ENCODE data around the gene GNAQ.

GNAQ gene

DNA sequence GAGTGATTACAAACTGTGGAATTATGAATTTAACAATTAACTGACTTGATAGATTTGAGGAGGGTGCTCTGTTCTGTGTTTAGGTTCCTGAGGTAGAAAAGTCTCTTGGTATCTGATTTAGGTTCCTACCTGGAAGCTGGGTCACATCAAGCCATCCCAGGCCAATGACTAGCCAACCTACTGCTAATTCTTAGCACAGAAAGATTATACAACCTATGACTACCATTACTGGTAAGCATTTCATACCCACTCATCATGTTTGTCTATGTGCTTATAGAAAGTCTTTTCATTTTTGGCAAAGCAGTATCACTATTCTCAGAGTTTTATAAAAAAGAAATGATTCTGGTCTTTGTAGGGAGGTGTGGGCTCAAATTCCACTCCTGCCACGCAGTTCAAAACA lies 49.7 kb downstream of the GNAQ start:
- TF ChIP-seq GATA3 (IDR thresholded peaks at IDR 0.05; ENCODE audit: low read depth, low read length) (no peak), GATA2 (IDR thresholded peaks at IDR 0.05; ENCODE audit: low read depth, low read length) (no peak)

DNA sequence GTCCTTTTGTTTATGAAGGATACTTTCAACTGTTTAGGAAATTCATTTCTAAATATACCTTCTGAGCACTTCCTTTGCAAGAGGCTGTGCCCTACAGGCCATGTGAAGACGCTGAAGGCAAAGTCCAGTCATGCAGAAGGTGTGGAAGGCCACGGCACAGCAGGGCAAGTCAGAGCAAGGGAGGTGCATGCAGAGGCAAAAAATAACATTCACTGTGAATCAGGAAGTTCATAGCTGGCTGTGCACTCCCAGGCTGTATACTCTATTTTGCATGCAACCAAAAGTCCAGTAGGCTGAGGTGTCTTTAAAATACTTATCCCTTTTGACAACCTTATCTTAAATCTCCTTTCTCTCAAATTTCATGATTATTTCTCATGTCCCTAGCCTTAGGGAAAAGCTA lies 50.3 kb downstream of the GNAQ start:
- TF ChIP-seq GATA2 (IDR thresholded peaks at IDR 0.05; ENCODE audit: low read depth, low read length) (no peak), GATA3 (IDR thresholded peaks at IDR 0.05; ENCODE audit: low read depth, low read length) (no peak)

DNA sequence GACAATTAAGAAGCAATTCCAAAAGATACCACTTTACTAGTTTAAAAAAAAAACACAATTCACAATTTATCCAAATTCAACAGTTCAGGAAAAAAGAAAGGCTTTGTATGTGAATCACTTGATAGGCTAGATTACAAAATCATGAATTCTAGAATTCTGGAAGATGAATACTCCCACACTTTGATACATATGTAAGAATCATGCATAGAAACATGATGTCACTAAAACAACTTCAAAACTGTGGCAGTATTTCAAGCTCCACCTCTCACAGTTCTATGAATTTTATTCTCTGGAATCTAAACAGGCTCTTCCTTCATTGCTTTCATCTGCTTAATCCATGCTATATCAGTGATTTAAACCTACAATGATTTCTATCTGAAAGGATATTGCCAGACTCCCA lies 51.0 kb downstream of the GNAQ start:
- no peak for TF ChIP-seq GATA3 (IDR thresholded peaks at IDR 0.05; ENCODE audit: low read depth, low read length)
- TF ChIP-seq GATA2 (IDR thresholded peaks at IDR 0.05; ENCODE audit: low read depth, low read length) = no peak

DNA sequence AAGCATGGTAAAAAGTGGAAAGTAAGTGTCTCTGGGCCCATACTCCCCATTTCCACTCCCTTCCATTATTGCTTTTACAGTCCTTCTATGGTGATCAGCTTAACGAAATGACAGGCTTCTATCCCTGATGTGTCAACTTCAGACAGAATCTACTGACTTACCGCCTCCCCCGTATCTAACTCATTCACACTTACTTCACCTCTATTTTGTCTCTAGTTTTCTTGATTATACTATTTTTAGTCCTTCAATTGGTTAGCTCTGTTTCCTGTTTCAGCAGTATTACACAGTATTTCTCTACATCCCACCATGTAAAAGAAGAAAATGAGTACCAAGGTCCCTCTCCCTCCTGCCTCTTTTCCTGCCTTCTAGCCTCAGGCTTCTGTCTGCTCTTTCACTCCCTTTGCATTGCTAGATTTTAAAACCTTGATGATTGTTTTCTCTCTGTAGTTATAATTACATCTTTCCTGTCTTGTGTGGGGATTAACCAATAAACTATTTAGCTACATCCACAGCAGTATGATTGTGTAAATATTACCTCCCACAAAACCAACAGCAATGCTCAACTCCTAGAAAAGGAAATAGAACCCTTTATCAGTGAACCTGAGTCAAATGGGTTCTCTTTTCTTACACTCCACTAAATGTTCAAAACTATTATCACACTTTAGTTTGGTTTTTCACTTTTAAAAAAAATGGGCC lies 53.4 kb downstream of the GNAQ start:
- no peak for TF ChIP-seq GATA2 (IDR thresholded peaks at IDR 0.05; ENCODE audit: low read depth, low read length)
- TF ChIP-seq GATA3 (IDR thresholded peaks at IDR 0.05; ENCODE audit: low read depth, low read length) = no peak

DNA sequence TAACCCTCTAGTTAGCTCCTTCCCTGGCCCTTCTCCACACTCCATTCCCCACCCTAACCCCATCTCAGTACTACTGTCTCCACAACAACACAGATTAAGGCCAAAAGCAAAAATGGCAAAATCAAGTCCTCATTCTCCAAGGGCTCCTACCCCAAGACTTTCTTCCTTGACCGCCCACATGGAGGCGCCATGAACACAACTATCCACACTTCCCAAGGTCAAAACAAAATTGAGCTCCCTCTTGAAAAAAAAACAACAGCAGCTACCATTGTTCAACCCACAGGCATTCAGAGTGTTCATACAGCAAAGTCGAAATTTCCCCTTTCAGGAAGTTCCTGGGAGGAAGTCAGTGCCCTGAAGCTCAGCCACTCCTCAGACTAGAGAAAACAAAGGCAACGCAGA lies 54.4 kb downstream of the GNAQ start:
- TF ChIP-seq GATA2 (IDR thresholded peaks at IDR 0.05; ENCODE audit: low read depth, low read length) (no peak), GATA3 (IDR thresholded peaks at IDR 0.05; ENCODE audit: low read depth, low read length) (no peak)

DNA sequence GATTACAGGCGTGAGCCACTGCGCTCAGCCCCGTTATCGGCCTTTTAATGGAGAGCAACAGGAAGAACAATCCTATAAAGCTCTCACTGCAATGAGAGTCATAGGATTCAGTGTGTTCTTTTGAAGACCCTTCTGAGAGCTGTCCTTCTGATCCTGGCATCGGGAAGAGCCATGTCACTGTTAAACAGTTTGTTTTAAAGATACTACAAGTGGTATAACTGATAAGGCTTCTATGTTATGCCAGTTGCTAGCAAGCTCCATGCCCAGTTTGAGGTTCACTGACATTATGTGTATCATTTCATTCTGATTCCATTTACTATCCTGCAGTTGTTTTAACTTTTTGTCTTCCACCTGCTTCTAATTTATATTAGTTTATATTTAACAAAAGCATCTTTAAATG lies 55.8 kb downstream of the GNAQ start:
- TF ChIP-seq GATA3 (IDR thresholded peaks at IDR 0.05; ENCODE audit: low read depth, low read length) = no peak
- no peak for TF ChIP-seq GATA2 (IDR thresholded peaks at IDR 0.05; ENCODE audit: low read depth, low read length)

DNA sequence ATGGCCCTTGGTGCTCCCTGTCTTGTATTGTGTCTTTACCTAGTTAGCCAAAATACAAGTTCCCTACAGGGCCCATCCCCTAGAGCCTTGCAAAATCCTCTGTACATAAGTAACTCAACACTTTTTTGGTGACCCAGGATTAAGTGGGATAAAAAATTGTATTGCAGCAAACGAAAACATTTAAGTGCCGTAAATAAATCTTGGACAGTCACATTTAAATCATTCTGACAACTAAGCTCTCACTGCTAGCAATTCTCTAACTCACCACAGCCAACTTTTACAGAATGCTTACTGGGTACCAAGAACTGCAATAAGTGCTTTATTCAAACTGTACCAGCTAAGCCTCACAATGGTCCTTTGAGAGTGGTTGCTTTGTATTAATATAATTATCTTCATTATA lies 56.6 kb downstream of the GNAQ start:
- TF ChIP-seq GATA3 (IDR thresholded peaks at IDR 0.05; ENCODE audit: low read depth, low read length) (no peak), GATA2 (IDR thresholded peaks at IDR 0.05; ENCODE audit: low read depth, low read length) (no peak)

DNA sequence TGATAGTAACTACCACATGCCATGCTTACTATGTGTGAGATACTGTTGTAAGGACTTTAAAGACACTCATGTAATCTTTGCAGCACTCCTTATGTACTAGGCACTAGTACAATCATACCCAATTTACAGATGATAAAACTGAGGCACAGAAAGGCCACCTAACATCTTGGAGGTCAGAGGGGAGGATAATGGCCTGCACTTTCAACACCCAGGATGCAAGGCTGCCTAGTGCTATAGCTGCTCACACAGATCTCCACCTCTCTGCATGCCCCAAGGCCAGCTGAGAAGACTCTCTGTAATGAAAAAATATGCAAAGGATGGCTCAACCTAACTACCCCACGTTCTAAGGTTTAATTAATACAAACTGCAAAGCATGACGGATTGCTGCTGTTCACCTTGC lies 57.2 kb downstream of the GNAQ start:
- TF ChIP-seq GATA2 (IDR thresholded peaks at IDR 0.05; ENCODE audit: low read depth, low read length) = no peak
- TF ChIP-seq GATA3 (IDR thresholded peaks at IDR 0.05; ENCODE audit: low read depth, low read length) = no peak

DNA sequence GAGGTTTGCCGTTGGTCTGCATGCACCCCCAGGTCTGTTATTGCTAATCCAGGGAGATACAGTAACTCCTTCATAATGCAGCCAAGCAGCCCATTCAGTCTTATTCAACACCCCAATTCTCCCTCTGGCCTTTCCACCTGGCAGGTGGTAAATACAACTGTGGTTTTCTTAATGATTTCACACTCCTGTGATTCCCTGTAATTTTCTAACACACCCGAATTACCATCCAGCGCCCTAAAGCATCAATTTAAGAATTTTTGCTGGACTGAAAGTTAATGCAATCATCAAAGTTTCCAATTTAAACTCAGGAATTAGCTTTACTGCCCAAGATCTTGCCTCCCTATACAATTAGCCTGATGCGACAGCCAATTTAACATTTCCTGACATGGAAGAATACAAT lies 62.5 kb downstream of the GNAQ start:
- TF ChIP-seq GATA2 (IDR thresholded peaks at IDR 0.05; ENCODE audit: low read depth, low read length) (no peak), GATA3 (IDR thresholded peaks at IDR 0.05; ENCODE audit: low read depth, low read length) (no peak)

DNA sequence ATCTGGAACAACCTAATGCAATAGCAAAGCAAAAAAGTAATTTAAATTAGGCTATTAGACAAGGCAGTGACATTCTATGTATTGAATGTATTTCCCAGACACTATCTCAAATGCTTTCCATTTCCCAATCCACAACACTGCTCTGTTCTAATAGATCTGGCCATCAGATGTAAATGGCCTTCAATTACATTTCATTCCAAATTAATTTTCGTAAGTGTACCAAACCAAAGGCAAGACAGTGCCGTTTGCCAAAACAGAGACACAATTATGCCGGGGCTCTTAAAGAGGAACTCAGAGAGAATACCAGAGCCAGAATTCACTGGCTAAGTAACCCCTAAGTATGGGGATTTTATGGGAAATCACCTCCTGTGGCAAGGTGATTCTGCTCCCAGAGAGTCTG lies 63.1 kb downstream of the GNAQ start:
- TF ChIP-seq GATA3 (IDR thresholded peaks at IDR 0.05; ENCODE audit: low read depth, low read length) (no peak; the same call in 1 of the 2 replicates), GATA2 (IDR thresholded peaks at IDR 0.05; ENCODE audit: low read depth, low read length) (no peak)

DNA sequence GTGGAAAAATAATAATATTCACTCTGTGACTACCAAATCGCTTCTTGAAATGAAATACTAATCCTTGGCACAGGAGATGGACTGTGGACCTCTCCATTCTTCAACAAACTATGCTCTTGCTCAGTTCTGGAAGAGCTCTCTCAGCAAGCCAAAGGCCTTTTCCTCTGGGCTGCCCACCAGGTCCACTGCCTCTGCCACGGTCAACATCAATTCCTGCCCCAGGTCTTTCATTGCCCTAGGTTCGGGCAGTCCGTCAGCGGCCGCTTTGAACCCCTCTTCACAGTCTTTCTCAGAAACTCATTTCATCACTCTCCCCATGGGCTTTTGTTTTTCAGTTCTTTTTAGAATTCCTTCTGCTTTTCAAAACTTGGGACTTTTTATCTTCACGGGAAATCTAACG lies 64.9 kb downstream of the GNAQ start:
- TF ChIP-seq GATA3 (IDR thresholded peaks at IDR 0.05; ENCODE audit: low read depth, low read length) (no peak), GATA2 (IDR thresholded peaks at IDR 0.05; ENCODE audit: low read depth, low read length) (no peak)

DNA sequence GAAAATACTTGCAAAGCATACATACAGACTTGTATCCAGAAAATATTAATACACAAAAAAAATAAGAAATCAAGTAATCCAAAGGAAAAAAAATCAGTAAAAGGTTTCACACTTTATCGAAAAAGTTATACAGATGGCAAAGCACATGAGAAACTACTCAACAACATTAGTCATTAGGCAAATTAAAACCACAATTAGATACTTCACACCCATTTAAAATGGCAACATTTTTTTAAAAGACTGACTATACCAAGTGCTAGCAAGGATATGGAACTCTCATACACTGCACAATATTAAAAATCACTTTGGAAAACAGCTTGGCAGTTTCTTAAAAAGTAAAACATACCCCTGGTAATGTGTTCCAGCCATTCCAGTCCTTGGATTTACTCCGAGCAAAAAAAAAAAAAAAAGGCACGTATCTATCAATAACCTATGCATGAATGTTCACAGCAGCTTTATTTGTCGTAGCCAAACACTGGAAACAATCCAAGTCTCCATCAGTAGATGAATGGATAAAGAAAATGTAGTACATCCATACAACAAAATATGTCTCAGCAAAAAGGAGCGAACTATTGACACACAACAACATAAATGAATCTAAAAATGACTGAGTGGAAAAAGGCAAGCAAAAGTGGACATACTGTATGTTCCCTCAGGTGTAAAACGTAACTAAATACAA lies 66.0 kb downstream of the GNAQ start:
- TF ChIP-seq GATA2 (IDR thresholded peaks at IDR 0.05; ENCODE audit: low read depth, low read length) = no peak
- TF ChIP-seq GATA3 (IDR thresholded peaks at IDR 0.05; ENCODE audit: low read depth, low read length) = no peak

DNA sequence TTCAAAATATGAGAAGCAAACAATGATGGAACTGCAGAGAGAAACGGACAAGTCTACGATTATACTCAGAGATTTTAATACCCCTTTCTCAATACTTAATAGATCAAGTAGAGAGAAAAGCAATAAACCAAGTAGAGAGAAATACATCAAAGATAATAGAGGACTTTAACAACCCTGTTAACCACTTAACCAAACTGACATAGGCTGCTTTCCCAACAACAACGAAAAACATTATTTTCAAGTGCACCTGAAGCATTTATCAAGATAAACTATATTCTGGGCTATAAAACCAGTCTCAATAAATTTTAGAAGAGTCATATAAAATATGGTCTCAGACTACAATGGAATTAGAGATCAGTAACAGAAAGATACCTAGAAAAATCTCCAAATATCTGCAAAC lies 67.4 kb downstream of the GNAQ start:
- TF ChIP-seq GATA3 (IDR thresholded peaks at IDR 0.05; ENCODE audit: low read depth, low read length) (no peak), GATA2 (IDR thresholded peaks at IDR 0.05; ENCODE audit: low read depth, low read length) (no peak)

DNA sequence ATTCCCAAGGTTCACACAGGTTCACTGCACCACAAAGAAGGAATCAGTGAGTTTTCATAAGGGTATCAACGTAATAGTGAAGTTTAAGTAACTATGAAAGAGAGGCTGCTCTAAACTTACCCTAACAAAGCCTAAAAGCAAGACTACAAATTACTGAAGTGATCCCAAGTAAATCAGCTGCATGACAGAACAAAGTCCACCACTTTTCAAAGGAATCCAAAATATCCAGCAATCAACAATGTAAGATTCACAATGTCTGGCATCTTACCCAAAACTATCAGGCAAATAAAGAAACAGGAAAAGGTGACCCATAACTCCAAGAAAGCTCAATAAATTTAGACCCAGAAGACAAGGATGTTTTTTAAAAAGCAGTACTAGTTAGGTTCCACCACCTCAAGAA lies 70.1 kb downstream of the GNAQ start:
- TF ChIP-seq GATA2 (IDR thresholded peaks at IDR 0.05; ENCODE audit: low read depth, low read length) = no peak
- no peak for TF ChIP-seq GATA3 (IDR thresholded peaks at IDR 0.05; ENCODE audit: low read depth, low read length)

DNA sequence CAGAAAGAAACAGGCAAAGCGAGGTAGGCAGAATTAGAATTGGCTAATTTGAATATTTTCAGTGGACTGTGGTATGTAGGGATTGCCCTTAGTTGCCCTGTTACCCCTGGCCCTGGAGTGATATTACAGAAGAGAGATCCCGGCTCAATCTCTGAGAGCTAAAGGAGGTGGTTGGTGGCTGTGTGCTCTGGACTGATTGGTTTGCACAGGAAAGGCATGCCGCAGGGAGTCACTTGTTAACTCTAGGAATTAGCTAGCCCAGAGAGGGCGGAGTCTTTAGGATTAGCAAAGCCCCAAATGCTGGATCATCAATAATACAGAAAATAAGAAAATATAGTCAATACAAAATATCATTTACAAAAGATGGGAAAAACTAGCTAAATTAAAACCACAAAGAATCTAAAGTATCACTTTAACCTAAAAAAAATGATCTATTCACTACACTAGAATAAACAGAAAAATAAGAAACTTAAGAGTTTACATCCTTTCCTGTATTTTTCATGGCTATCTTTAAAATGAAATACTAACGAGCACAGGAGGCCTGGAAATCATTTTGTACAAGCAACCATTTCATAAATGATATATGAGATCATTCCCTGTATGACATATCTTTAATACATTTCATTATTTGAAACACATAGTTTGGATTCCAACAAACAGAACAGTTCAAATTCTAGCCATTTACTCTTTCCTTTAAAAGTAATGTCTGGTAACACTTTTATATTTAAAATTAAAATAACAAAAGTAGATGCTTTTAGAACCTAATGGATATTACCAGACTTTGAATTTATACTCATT lies 71.1 kb downstream of the GNAQ start:
- no peak for TF ChIP-seq GATA3 (IDR thresholded peaks at IDR 0.05; ENCODE audit: low read depth, low read length)

Measured in SH-SY5Y (cell line).